Measurements from ENCODE around the gene RNU1-2. TPM values are rescaled to one million over a fixed set of nuclear protein-coding genes. Genes with fewer than 3 reads are reported as not detected.

The RNU1-2 gene
- total RNA-seq = under 0.01 TPM in 2 replicates

DNA sequence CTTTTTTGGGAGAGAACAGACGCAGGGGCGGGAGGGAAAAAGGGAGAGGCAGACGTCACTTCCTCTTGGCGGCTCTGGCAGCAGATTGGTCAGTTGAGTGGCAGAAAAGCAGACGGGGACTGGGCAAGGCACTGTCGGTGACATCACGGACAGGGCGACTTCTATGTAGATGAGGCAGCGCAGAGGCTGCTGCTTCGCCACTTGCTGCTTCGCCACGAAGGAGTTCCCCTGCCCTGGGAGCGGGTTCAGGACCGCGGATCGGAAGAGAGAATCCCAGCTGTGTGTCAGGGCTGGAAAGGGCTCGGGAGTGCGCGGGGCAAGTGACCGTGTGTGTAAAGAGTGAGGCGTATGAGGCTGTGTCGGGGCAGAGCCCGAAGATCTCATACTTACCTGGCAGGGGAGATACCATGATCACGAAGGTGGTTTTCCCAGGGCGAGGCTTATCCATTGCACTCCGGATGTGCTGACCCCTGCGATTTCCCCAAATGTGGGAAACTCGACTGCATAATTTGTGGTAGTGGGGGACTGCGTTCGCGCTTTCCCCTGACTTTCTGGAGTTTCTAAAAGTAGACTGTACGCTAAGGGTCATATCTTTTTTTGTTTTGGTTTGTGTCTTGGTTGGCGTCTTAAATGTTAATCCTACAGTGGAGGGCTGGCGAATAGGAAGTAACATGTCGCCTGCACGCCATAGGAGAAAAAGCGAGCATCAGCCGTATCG lies at the start of gene RNU1-2:
Gene RNU1-2, plus strand, starts transcription at position 383 of the 718 bp plus-strand sequence.

DNA sequence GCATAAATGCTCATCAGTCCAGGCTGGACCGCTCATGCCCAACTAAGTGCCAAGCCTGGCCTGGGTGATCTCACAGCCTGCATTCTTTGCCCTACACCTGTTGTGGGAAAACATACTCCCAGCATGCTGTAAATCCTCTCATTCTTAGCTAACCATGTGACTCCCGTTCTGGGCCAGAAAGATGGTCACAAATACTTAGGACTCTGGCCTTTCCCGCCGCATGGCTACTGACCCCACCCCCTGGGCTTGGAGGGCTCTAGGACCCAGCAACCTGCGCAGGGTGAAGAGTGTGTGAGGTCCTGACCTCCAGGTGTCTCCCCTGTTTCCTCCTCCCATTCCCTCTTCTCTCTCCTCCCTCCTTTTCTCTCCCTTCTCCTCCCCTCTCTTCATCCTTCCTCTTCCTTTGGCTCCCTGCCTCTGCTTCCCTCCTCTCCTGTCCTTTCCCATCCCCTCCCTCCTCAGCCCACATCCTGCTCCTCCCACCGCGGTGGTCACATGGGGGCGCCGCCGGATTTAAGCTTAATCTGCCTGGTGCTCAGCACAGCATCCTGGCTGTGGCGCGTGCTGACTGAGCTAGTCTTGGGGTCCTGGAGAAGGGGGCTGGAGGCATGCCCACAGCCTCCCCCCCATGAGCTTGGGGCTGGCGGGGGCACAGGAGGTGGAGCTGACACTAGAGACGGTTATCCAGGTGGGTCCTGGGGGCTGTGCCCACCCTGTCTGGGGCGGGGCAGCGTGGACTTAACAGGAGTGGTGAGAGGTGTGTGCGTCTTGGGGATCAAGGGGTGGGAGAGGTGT lies 25.8 kb downstream of the RNU1-2 start, which contains the start of gene CROCC:
Gene CROCC, plus strand, starts transcription at position 541 of the 795 bp plus-strand sequence. Its CDS starts 88 bp downstream, at position 629.

Small RNAs within 50 kb of the gene (small RNA-seq; reads per million reads assigned to genes)
- gene MIR3675 (ENCODE audit: low replicate concordance) = not detected
- not detected for gene RNU1-2 (ENCODE audit: low replicate concordance)
- gene RNU1-5P (ENCODE audit: low replicate concordance) = not detected

Other genes starting within 250 kb of the RNU1-2 start
- under 0.01 TPM in 2 replicates for gene RNU1-3, start 229.0 kb upstream of the RNU1-2 start, total RNA-seq
- gene RNU1-4, start 155.5 kb upstream of the RNU1-2 start, total RNA-seq = under 0.01 TPM in 2 replicates
- gene CROCC, start 26.0 kb downstream of the RNU1-2 start, total RNA-seq = 21.2 and 35.4 TPM in 2 replicates
- gene MFAP2, start 84.6 kb downstream of the RNU1-2 start, total RNA-seq = 11.4 and 63.1 TPM in 2 replicates
- gene ATP13A2, start 115.9 kb downstream of the RNU1-2 start, total RNA-seq = 44.4 and 91.5 TPM in 2 replicates
- gene SDHB, start 158.1 kb downstream of the RNU1-2 start, total RNA-seq = 100 and 106 TPM in 2 replicates
- 0.29 TPM in 1 of 2 replicates, not detected in the other for gene PADI2, start 223.5 kb downstream of the RNU1-2 start, total RNA-seq